Measurements from ENCODE around the gene ALPI. TPM values are rescaled to one million over a fixed set of nuclear protein-coding genes. Genes with fewer than 3 reads are reported as not detected.

The ALPI gene
- total and polyA plus RNA-seq, 9 of the 15 experiments (the other 6 are each of a cell fraction or from before 2014, with no cell fraction given), result not detected

GRCh38 chr2:232503809-232504323, 47.9 kb downstream of the ALPI start:
- no peak for DNase-seq (ENCODE audit: extremely low read depth in 1 of 4, low spot score in 3 of 4)
- Histone ChIP-seq H3K9me3 (replicated peaks; ENCODE audit: control insufficient read depth, insufficient read depth, low read depth, low read length) (no peaks in the 10 kb centered on the region), H3K36me3 (ENCODE audit: control insufficient read depth, insufficient read depth, low read length) (no peaks in the 10 kb centered on the region), H3K9me1 (ENCODE audit: control insufficient read depth, insufficient read depth, low read length) (no peaks in the 10 kb centered on the region), H3K27me3 (ENCODE audit: control insufficient read depth in 2 of 2, insufficient read depth in 2 of 2, low read length in 2 of 2) (peaks cover 3 to 46% of the 10 kb centered on the region in 2 experiments; a peak in 2 of 5 replicates), H4K20me1 (replicated peaks; ENCODE audit: control insufficient read depth, insufficient read depth, low read length) (no peaks in the 10 kb centered on the region), H2AFZ (ENCODE audit: low read depth, low read length) (no peak overlapping the region), H3K4me1 (replicated peaks in 1 of 2; ENCODE audit: control insufficient read depth in 2 of 2, insufficient read depth in 2 of 2, low read length in 2 of 2) (peaks cover 0 to 13% of the 10 kb centered on the region in 2 experiments; a peak in 2 of 5 replicates), H3K9ac (ENCODE audit: insufficient read depth in 1 of 2, low read depth in 2 of 2, low read length in 2 of 2) (no peak overlapping the region), H3K79me2 (ENCODE audit: control insufficient read depth, insufficient read depth, low read length) (no peaks in the 10 kb centered on the region), H3K27ac (ENCODE audit: extremely low read depth, low read depth, low read length) (no peak overlapping the region), H3K4me3 (no peak overlapping the region), H3K4me2 (ENCODE audit: insufficient read depth, low read length) (no peak overlapping the region)
- in situ Hi-C loops (cut with MboI), result no loop called here
- intact Hi-C loops (cut with micrococcal nuclease), result no loop called here
- no peak for TF ChIP-seq ZNF253 (CRISPR knock-in tag; conservative IDR thresholded peaks at IDR 0.05)
- peak; percentile 41 for TF ChIP-seq HNRNPLL (IDR thresholded peaks at IDR 0.05; ENCODE audit: low read depth, low read length, poor library complexity, severe bottlenecking)
- CTCF ChIA-PET (ENCODE audit: low intra/inter-chr PET ratio), result no interaction called here
- no TSS peak for BruUV-seq (replicated peaks)
- POLR2A ChIA-PET, result no interaction called here
- FAIRE-seq, result no peak
- WGBS (ENCODE audit: insufficient coverage, low coverage, missing lambda C conversion rate), result 0% methylated on average over 12 of the region's 16 CpGs
- no peak for ATAC-seq

- ATAC-seq, result no peak
- Histone ChIP-seq H3K27me3 (ENCODE audit: control insufficient read depth in 2 of 2, insufficient read depth in 2 of 2, low read length in 2 of 2) (peaks cover 3 to 46% of the 10 kb centered on the region in 2 experiments; a peak in 2 of 5 replicates), H3K9me3 (replicated peaks; ENCODE audit: control insufficient read depth, insufficient read depth, low read depth, low read length) (no peaks in the 10 kb centered on the region), H3K4me3 (no peak overlapping the region), H3K9ac (ENCODE audit: insufficient read depth in 1 of 2, low read depth in 2 of 2, low read length in 2 of 2) (no peak overlapping the region), H3K4me2 (ENCODE audit: insufficient read depth, low read length) (no peak overlapping the region), H3K79me2 (ENCODE audit: control insufficient read depth, insufficient read depth, low read length) (no peaks in the 10 kb centered on the region), H4K20me1 (replicated peaks; ENCODE audit: control insufficient read depth, insufficient read depth, low read length) (no peaks in the 10 kb centered on the region), H3K27ac (ENCODE audit: extremely low read depth, low read depth, low read length) (no peak overlapping the region), H3K9me1 (ENCODE audit: control insufficient read depth, insufficient read depth, low read length) (no peaks in the 10 kb centered on the region), H2AFZ (ENCODE audit: low read depth, low read length) (no peak overlapping the region), H3K4me1 (replicated peaks in 1 of 2; ENCODE audit: control insufficient read depth in 2 of 2, insufficient read depth in 2 of 2, low read length in 2 of 2) (peaks cover 0 to 13% of the 10 kb centered on the region in 2 experiments; a peak in 2 of 5 replicates), H3K36me3 (ENCODE audit: control insufficient read depth, insufficient read depth, low read length) (no peaks in the 10 kb centered on the region)
- BruUV-seq (replicated peaks), result no TSS peak
- DNase-seq (ENCODE audit: extremely low read depth in 1 of 4, low spot score in 3 of 4), result no peak
- 0% methylated on average over 2 of the region's 2 CpGs for WGBS (ENCODE audit: insufficient coverage, low coverage, missing lambda C conversion rate)
- intact Hi-C loops (cut with micrococcal nuclease) (no loop called here), in situ Hi-C loops (cut with MboI) (no loop called here)
- TF ChIP-seq RBM25 (IDR thresholded peaks at IDR 0.05; ENCODE audit: low read depth, low read length, severe bottlenecking), result peak; percentile 59
- TF ChIP-seq RFX1 (IDR thresholded peaks at IDR 0.05), result peak; percentile 85
- TF ChIP-seq HDAC6 (IDR thresholded peaks at IDR 0.05; ENCODE audit: low read depth, low read length), result no peak
- TF ChIP-seq MYNN (IDR thresholded peaks at IDR 0.05), result peak; percentile 92
- no peak for TF ChIP-seq MYNN (CRISPR knock-in tag; IDR thresholded peaks at IDR 0.05)
- 0 out of 2 replicates have a peak, but pooled peaks have one; percentile 30 for TF ChIP-seq MXI1 (IDR thresholded peaks at IDR 0.05; ENCODE audit: low read depth, low read length)
- TF ChIP-seq ZNF830 (CRISPR knock-in tag; IDR thresholded peaks at IDR 0.05), result no peak
- no peak for FAIRE-seq
- ChIA-PET CTCF (ENCODE audit: low intra/inter-chr PET ratio) (no interaction called here), POLR2A (no interaction called here)
Measured at GRCh38 chr2:232504438-232504837, 48.5 kb downstream of the ALPI start.

Measured in K562 (cell line).